PC-3 (cell line): ENCODE results near the gene SCRT2. TPM values are rescaled to one million over a fixed set of nuclear protein-coding genes. Genes with fewer than 3 reads are reported as not detected.

Experiments
- ATAC-seq: fragments of 200-7000 bp; cut with Tn5 transposase; 2 replicates; pipeline ENCODE4 v1.9.1; 2020; ENCODE audit warnings: mild to moderate bottlenecking, moderate library complexity
- BruUV-seq: library from RNA; stranded (reverse); fragments of 400-500 nt; replicated peaks from 2 replicates; lab custom pipeline; 2021; lab: Mats Ljungman, UMichigan
- CTCF ChIA-PET: fragments of 300-600 bp; sonication (Branson Sonifier 250); formaldehyde crosslinking; loops from one replicate; lab custom pipeline; 2022; ENCODE audit warnings: antibody characterized with exemption; lab: Charles Lee
- POLR2A ChIA-PET: fragments of 300-600 bp; sonication (Branson Sonifier 250); formaldehyde crosslinking; loops from one replicate; lab custom pipeline; 2022; ENCODE audit warnings: antibody characterized with exemption; ENCODE audit not compliant: unreplicated experiment; lab: Charles Lee
- DNase-seq: peaks from one replicate; pipeline ENCODE4 v3.0.0-alpha.2; 2015
- H2AFZ ChIP-seq: fragments of 300-600 bp; sonication (generic); 2 replicates; pipeline ENCODE4 v1.6.0; 2016; ENCODE audit warnings: antibody characterized with exemption, low read length
- H3F3A ChIP-seq: fragments of 300-600 bp; sonication (generic); one replicate; pipeline ENCODE4 v1.6.0; 2017; ENCODE audit warnings: antibody characterized with exemption, low read length, control low read depth, mild to moderate bottlenecking; ENCODE audit not compliant: unreplicated experiment
- H3K27ac ChIP-seq: fragments of 300-600 bp; sonication (generic); 2 replicates; pipeline ENCODE4 v1.5.1; 2016; ENCODE audit warnings: mild to moderate bottlenecking, low read length
- H3K27me3 ChIP-seq: fragments of 300-600 bp; sonication (generic); 2 replicates; pipeline ENCODE4 v1.6.1; 2016; ENCODE audit warnings: low read length, mixed read lengths
- H3K36me3 ChIP-seq: fragments of 300-600 bp; sonication (generic); 2 replicates; pipeline ENCODE4 v1.6.1; 2016; ENCODE audit warnings: low read depth, mixed run types, low read length, mixed read lengths
- H3K4me1 ChIP-seq: fragments of 300-600 bp; sonication (generic); 2 replicates; pipeline ENCODE4 v1.5.1; 2016; ENCODE audit warnings: low read length; ENCODE audit not compliant: insufficient read depth
- H3K4me2 ChIP-seq: fragments of 300-600 bp; sonication (generic); 2 replicates; pipeline ENCODE4 v1.6.0; 2016; ENCODE audit warnings: low read length
- H3K4me3 ChIP-seq: fragments of 300-600 bp; sonication (generic); 2 replicates; pipeline ENCODE4 v1.5.1; 2016; ENCODE audit warnings: mild to moderate bottlenecking, low read length, mixed read lengths
- H3K79me2 ChIP-seq: fragments of 300-600 bp; sonication (generic); 2 replicates; pipeline ENCODE4 v1.6.1; 2017; ENCODE audit warnings: low read length, mixed read lengths
- H3K9ac ChIP-seq: fragments of 300-600 bp; sonication (generic); 2 replicates; pipeline ENCODE4 v1.6.0; 2016; ENCODE audit warnings: mild to moderate bottlenecking, low read length
- H3K9me2 ChIP-seq: fragments of 300-600 bp; sonication (generic); replicated peaks from 2 replicates; pipeline ENCODE4 v1.6.1; 2016; ENCODE audit warnings: mixed run types, low read length, mixed read lengths
- H3K9me3 ChIP-seq: fragments of 300-600 bp; sonication (generic); 2 replicates; pipeline ENCODE4 v1.6.1; 2016; ENCODE audit warnings: low read length, mixed read lengths
- H4K20me1 ChIP-seq: fragments of 300-600 bp; sonication (generic); 2 replicates; pipeline ENCODE4 v1.6.1; 2016; ENCODE audit warnings: low read length, mixed read lengths
- EZH2 ChIP-seq: fragments of 300-600 bp; sonication (generic); IDR thresholded peaks from one replicate; pipeline ENCODE4 v1.6.1; 2017; ENCODE audit warnings: antibody characterized with exemption, mild to moderate bottlenecking, low read length; ENCODE audit not compliant: unreplicated experiment
- EZH2phosphoT487 ChIP-seq: fragments of 300-600 bp; sonication (generic); IDR thresholded peaks from 2 replicates; pipeline ENCODE4 v1.6.1; 2018; ENCODE audit warnings: mild to moderate bottlenecking, antibody characterized with exemption, low read length, borderline replicate concordance
- intact Hi-C: fragments of 100-400 bp; cut with micrococcal nuclease; formaldehyde crosslinking; loops from 2 replicates; pipeline ENCODE4 v1.9.0; 2023
- total RNA-seq: library from RNA; depleted of rRNA; stranded (reverse); fragments of >200 nt; gene quantifications from 2 replicates; pipeline ENCODE4 v1.2.3, GENCODE V29; 2014
- TF ChIP-seq, protein P1 (sequence below): fragments of 300-600 bp; sonication (generic); conservative IDR thresholded peaks from 2 replicates; pipeline ENCODE4 v1.5.1; 2017; ENCODE audit warnings: antibody characterized with exemption, low read depth, mild to moderate bottlenecking, low read length

Gene SCRT2
- total RNA-seq, 1 experiment from 2014 or later, result not detected

GRCh38 chr20:714453-714852 lies 38.9 kb upstream of the SCRT2 start:
- no peak overlapping the region for H3K4me2 ChIP-seq
- no peaks in the 10 kb centered on the region for H3F3A ChIP-seq
- H3K4me3 ChIP-seq, result no peak overlapping the region
- H3K9me3 ChIP-seq, result 0 out of 2 replicates have a peak, but pooled peaks cover 14% of the 10 kb centered on the region
- ChIA-PET POLR2A (no interaction called here), CTCF (no interaction called here)
- no peak overlapping the region for H3K9ac ChIP-seq
- H2AFZ ChIP-seq, result no peak overlapping the region
- intact Hi-C loops, result no loop called here
- TF ChIP-seq, protein P1, sequence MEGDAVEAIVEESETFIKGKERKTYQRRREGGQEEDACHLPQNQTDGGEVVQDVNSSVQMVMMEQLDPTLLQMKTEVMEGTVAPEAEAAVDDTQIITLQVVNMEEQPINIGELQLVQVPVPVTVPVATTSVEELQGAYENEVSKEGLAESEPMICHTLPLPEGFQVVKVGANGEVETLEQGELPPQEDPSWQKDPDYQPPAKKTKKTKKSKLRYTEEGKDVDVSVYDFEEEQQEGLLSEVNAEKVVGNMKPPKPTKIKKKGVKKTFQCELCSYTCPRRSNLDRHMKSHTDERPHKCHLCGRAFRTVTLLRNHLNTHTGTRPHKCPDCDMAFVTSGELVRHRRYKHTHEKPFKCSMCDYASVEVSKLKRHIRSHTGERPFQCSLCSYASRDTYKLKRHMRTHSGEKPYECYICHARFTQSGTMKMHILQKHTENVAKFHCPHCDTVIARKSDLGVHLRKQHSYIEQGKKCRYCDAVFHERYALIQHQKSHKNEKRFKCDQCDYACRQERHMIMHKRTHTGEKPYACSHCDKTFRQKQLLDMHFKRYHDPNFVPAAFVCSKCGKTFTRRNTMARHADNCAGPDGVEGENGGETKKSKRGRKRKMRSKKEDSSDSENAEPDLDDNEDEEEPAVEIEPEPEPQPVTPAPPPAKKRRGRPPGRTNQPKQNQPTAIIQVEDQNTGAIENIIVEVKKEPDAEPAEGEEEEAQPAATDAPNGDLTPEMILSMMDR, result no peak
- TF ChIP-seq EZH2phosphoT487, result no peak
- no peak for TF ChIP-seq EZH2
- DNase-seq (no peak), ATAC-seq (no peak)
- H4K20me1 ChIP-seq, result no peaks in the 10 kb centered on the region
- no peaks in the 10 kb centered on the region for H3K36me3 ChIP-seq
- H3K9me2 ChIP-seq, result no peaks in the 10 kb centered on the region
- no peaks in the 10 kb centered on the region for H3K4me1 ChIP-seq
- H3K27me3 ChIP-seq, result peaks cover 60% of the 10 kb centered on the region
- H3K27ac ChIP-seq, result no peak overlapping the region
- H3K79me2 ChIP-seq, result no peaks in the 10 kb centered on the region
- BruUV-seq, result no TSS peak

DNA sequence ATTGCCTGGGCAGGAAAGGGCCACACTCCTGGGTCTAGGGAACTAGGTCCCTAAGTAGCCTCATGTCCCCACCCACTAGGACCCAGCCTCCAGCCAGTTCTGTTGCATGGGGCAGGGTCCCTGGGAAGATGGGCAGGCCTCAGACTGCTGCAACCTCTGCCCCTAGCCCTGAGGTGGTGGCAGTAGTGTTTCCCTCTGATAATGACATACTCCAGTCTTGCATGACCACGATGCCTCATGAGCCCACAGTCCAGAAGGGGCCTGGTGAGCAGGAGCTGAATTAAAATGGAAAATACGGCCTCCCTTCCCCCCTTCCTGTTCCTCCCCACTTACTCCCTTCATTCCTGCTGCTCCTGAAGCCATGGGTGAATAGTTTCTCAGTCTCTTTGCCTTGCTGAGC lies 36.0 kb upstream of the SCRT2 start:
- no peaks in the 10 kb centered on the region for H3K79me2 ChIP-seq
- H4K20me1 ChIP-seq, result no peaks in the 10 kb centered on the region; the same call in 1 of the 2 replicates
- H3K4me3 ChIP-seq, result no peak overlapping the region
- H2AFZ ChIP-seq, result no peak overlapping the region
- no peak overlapping the region for H3K27ac ChIP-seq
- CTCF ChIA-PET, result no interaction called here
- no peaks in the 10 kb centered on the region for H3F3A ChIP-seq
- no peak overlapping the region for H3K9ac ChIP-seq
- no peaks in the 10 kb centered on the region for H3K9me2 ChIP-seq
- no TSS peak for BruUV-seq
- H3K36me3 ChIP-seq, result no peaks in the 10 kb centered on the region
- intact Hi-C loops, result no loop called here
- H3K9me3 ChIP-seq, result 0 out of 2 replicates have a peak, but pooled peaks cover 14% of the 10 kb centered on the region
- DNase-seq (no peak), ATAC-seq (no peak)
- no peak overlapping the region for H3K4me2 ChIP-seq
- peaks cover 60% of the 10 kb centered on the region for H3K27me3 ChIP-seq
- POLR2A ChIA-PET, result no interaction called here
- H3K4me1 ChIP-seq, result no peaks in the 10 kb centered on the region
- TF ChIP-seq EZH2phosphoT487 (no peak), EZH2 (no peak)
- TF ChIP-seq, protein P1, result no peak

DNA sequence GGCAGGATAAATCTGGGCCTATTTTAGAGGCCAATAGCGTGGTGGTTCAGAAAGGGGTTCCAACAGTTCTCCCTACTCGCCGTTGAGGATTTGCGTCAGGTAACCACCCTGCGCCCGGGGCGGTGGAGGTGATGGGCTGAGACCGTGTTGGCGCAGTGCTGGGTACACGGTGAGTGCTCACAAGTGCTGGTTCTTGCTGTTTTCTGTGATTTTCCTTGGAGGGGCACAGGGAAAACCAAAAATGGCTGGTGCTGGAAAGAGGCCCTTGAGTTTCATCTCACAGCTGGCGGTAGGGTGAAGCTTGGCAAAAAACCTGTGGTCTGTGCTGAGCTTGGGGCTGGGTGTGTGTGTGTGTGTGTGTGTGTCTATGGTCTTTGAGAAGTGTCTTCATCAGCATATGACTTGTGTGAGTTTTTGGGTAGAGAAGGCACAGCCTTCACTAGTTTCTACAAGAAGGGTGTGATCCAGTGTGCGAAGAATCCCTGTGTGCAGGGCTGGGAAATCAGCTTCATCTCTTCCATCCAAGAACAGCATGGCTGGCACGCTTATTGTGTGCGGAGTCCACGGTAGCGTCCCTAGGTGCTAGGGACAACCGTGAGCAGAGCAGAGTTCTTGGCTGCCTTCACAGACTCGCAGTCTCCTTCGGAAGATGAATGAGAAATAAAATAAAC lies 35.3 kb upstream of the SCRT2 start:
- Histone ChIP-seq H3K4me1 (no peaks in the 10 kb centered on the region), H3K9me3 (0 out of 2 replicates have a peak, but pooled peaks cover 14% of the 10 kb centered on the region), H3F3A (no peaks in the 10 kb centered on the region), H3K9ac (no peak overlapping the region), H3K27me3 (peaks cover 61% of the 10 kb centered on the region), H3K36me3 (no peaks in the 10 kb centered on the region), H3K4me2 (no peak overlapping the region), H4K20me1 (no peaks in the 10 kb centered on the region; the same call in 1 of the 2 replicates), H3K27ac (no peak overlapping the region), H3K4me3 (no peak overlapping the region), H2AFZ (no peak overlapping the region), H3K79me2 (no peaks in the 10 kb centered on the region), H3K9me2 (no peaks in the 10 kb centered on the region)
- ATAC-seq (no peak), DNase-seq (no peak)
- ChIA-PET CTCF (no interaction called here), POLR2A (no interaction called here)
- TF ChIP-seq EZH2phosphoT487, result no peak
- intact Hi-C loops, result no loop called here
- no TSS peak for BruUV-seq
